ENCODE results near the gene PCNX2. TPM values are rescaled to one million over a fixed set of nuclear protein-coding genes. Genes with fewer than 3 reads are reported as not detected.
A peak's percentile ranks its signal among the peaks of the same experiment; 100 is the strongest.

The PCNX2 gene
- total and polyA plus RNA-seq, 2 of the 8 experiments (the other 6 are each of a cell fraction or from before 2014, with no cell fraction given), result 46.1 to 57.6 TPM

DNA sequence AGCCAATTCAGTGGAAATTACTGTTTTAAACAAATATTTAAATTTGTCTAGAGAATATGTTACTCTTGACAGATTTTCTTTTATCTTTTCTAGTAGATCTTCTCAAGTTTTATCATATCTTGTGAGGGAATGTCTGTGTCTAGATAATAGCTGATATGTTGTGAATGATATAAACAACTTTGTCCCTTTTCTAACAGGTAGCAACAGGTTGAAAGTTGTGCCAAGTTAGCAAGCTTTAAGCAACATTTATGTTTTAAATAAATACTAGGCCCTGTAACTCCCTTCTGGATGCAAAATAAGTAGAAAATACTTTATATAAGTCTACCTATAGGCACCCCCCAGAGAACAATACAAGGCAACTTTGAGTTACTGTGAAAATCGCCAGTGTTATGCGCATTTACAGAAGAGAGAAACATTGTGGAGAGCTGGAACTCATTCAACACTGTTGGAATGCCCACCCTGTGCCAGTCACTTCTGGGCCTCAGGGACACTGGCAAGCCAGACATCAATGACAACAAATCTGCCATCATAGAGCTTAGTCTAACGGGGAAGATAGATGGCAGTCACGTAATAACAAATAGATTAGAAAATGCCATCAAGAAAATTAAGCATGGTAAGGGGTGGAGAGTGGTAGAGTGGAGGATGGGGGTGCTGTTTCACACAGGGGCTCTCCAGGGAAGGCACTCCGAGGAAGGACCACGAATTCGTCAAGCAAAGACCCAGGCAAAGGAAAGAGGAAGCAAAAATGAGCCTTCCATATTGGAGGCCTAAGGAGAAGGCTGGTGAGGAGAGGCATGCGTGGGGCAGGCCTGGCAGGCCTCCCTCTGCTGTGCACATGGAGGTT, 36.4 kb upstream of the PCNX2 start:
- H3K9me3 ChIP-seq (ENCODE audit: insufficient read depth in 2 of 2, low read depth in 1 of 2, low read length in 1 of 2), result no peaks in the 10 kb centered on the region
- no peak overlapping the region for H3K4ac ChIP-seq (replicated peaks; ENCODE audit: insufficient read length, low read depth, low read length)
- no peak overlapping the region for H4K8ac ChIP-seq (ENCODE audit: extremely low read depth, insufficient read depth, low read length)
- CTCF ChIA-PET (ENCODE audit: partially characterized antibody), result interaction anchor here (0.7 to 1.9 kb wide), 3 partner anchors 9 to 27 kb away, joined by 3 to 5 read pairs (median 4); no protein-coding TSS in a partner anchor
- H3K79me1 ChIP-seq (ENCODE audit: low read depth, low read length), result peaks cover 8% of the 10 kb centered on the region; the same call in 1 of the 2 replicates
- no peak overlapping the region for H3K56ac ChIP-seq (replicated peaks; ENCODE audit: insufficient read length, low read depth, low read length)
- peaks cover 7 to 9% of the 10 kb centered on the region in 2 experiments for H4K20me1 ChIP-seq (replicated peaks in 1 of 2; ENCODE audit: control insufficient read depth in 1 of 2, insufficient read depth in 2 of 2, low read length in 2 of 2)
- H2BK120ac ChIP-seq (replicated peaks; ENCODE audit: low read depth, low read length), result no peak overlapping the region
- H3K4me2 ChIP-seq (ENCODE audit: insufficient read depth in 1 of 2, low read depth in 2 of 2, low read length in 2 of 2), result no peak overlapping the region; a peak in 1 of 4 replicates
- H3K18ac ChIP-seq (ENCODE audit: extremely low read depth, low read length), result no peak overlapping the region
- 0 out of 2 replicates have a peak overlapping the region, but pooled peaks have one; percentile 53 for H2AK5ac ChIP-seq (ENCODE audit: low read depth, low read length)
- no peak overlapping the region for H3K14ac ChIP-seq (ENCODE audit: insufficient read length)
- TF ChIP-seq SP1 (IDR thresholded peaks at IDR 0.05; ENCODE audit: low read depth, low read length) (no peak), CBX8 (IDR thresholded peaks at IDR 0.05; ENCODE audit: borderline replicate concordance, low read depth, low read length) (no peak), POU5F1 (IDR thresholded peaks at IDR 0.05; ENCODE audit: low read depth, low read length) (no peak), KDM5A (IDR thresholded peaks at IDR 0.05; ENCODE audit: low read length) (no peak), RBBP5 (IDR thresholded peaks at IDR 0.05; ENCODE audit: borderline replicate concordance, low read depth, low read length) (no peak), TBP (IDR thresholded peaks at IDR 0.05; ENCODE audit: low read depth, low read length) (no peak), ZNF274 (IDR thresholded peaks at IDR 0.05; ENCODE audit: borderline replicate concordance, extremely low read depth, low read length) (no peak), SIN3A (conservative IDR thresholded peaks at IDR 0.05 in 1 of 2, IDR thresholded peaks at IDR 0.05 in 1 of 2; ENCODE audit: low read depth in 1 of 2, low read length in 2 of 2) (no peak), BRCA1 (IDR thresholded peaks at IDR 0.05; ENCODE audit: low read depth, low read length) (no peak)
- TF ChIP-seq, protein P1, sequence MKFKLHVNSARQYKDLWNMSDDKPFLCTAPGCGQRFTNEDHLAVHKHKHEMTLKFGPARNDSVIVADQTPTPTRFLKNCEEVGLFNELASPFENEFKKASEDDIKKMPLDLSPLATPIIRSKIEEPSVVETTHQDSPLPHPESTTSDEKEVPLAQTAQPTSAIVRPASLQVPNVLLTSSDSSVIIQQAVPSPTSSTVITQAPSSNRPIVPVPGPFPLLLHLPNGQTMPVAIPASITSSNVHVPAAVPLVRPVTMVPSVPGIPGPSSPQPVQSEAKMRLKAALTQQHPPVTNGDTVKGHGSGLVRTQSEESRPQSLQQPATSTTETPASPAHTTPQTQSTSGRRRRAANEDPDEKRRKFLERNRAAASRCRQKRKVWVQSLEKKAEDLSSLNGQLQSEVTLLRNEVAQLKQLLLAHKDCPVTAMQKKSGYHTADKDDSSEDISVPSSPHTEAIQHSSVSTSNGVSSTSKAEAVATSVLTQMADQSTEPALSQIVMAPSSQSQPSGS (IDR thresholded peaks at IDR 0.05; ENCODE audit: low read length), result no peak
- peaks cover 5 to 16% (median 6%) of the 10 kb centered on the region in 4 experiments; a peak in 6 of 7 replicates for H3K4me1 ChIP-seq (replicated peaks in 1 of 4; ENCODE audit: control insufficient read depth in 3 of 4, insufficient read depth in 4 of 4, low read length in 3 of 4)
- no peak overlapping the region for H2BK15ac ChIP-seq (ENCODE audit: low read length)
- peaks cover 0 to 7% (median 3%) of the 10 kb centered on the region in 4 experiments; a peak in 3 of 7 replicates for H3K27me3 ChIP-seq (replicated peaks in 1 of 4; ENCODE audit: control insufficient read depth in 3 of 4, extremely low read depth in 1 of 4, insufficient read depth in 3 of 4, low read length in 3 of 4)
- peaks cover 13% of the 10 kb centered on the region for H3K23me2 ChIP-seq (ENCODE audit: low read depth, low read length)
- FAIRE-seq (no peak), DNase-seq (ENCODE audit: low read depth in 1 of 2, low spot score in 2 of 2) (no peak)
- H3K4me3 ChIP-seq (ENCODE audit: extremely low read depth in 1 of 4, insufficient read depth in 2 of 4, low read depth in 3 of 4, low read length in 4 of 4), result no peak overlapping the region
- H3K9ac ChIP-seq (replicated peaks in 1 of 4; ENCODE audit: extremely low read depth in 1 of 4, low read depth in 3 of 4, low read length in 3 of 4), result no peak overlapping the region
- no peaks in the 10 kb centered on the region for H3K36me3 ChIP-seq (ENCODE audit: control insufficient read depth in 2 of 4, insufficient read depth in 4 of 4, low read length in 3 of 4)
- WGBS, 2 experiments (ENCODE audit: extremely low coverage in 1 of 2, insufficient coverage in 1 of 2, insufficient read length in 1 of 2, insufficient replicate concordance in 2 of 2, low coverage in 1 of 2, low lambda C conversion rate in 2 of 2, missing lambda C conversion rate in 1 of 2), result 75% methylated on average over 8 of the region's 8 CpGs; no CpG with 5 or more reads in 1 of the 2 experiments
- H3K27ac ChIP-seq (ENCODE audit: low read depth, low read length), result no peak overlapping the region
- 0 out of 2 replicates have a peak overlapping the region, but pooled peaks have one; percentile 3 for H2BK12ac ChIP-seq (ENCODE audit: low read depth, low read length)
- no peak overlapping the region for H2BK20ac ChIP-seq (ENCODE audit: low read length)
- no peak overlapping the region for H3K23ac ChIP-seq (ENCODE audit: insufficient read length)
- H3K79me2 ChIP-seq (ENCODE audit: control insufficient read depth in 1 of 2, insufficient read depth in 2 of 2, low read length in 2 of 2), result peaks cover 0 to 66% of the 10 kb centered on the region in 2 experiments; a peak in 2 of 4 replicates
- no peak overlapping the region for H2BK5ac ChIP-seq (ENCODE audit: low read depth, low read length)
- H4K5ac ChIP-seq (ENCODE audit: insufficient read length, low read depth, low read length), result no peak overlapping the region
- H4K91ac ChIP-seq (replicated peaks; ENCODE audit: insufficient read length, low read length), result no peak overlapping the region
- no peak overlapping the region for H2AFZ ChIP-seq (ENCODE audit: low read length)
- POLR2A ChIA-PET (ENCODE audit: partially characterized antibody), result interaction anchor here (0.9 to 1.2 kb wide), 4 partner anchors 12 to 777 kb away, joined by 3 read pairs; no protein-coding TSS in a partner anchor
